ENCODE data around the gene MT1E.

Gene MT1E

GRCh38 chr16:56636616-56637413, 11.2 kb downstream of the MT1E start:
- no peak for TF ChIP-seq CTCF (IDR thresholded peaks at IDR 0.05; ENCODE audit: low read depth, low read length, missing control alignments)
- no peak overlapping the region for H3K4me3 ChIP-seq (replicated peaks; ENCODE audit: low read depth, low read length)
- DNase-seq (ENCODE audit: extremely low read depth, low read depth): no peak

GRCh38 chr16:56637814-56638750, 12.5 kb downstream of the MT1E start, which contains the start of gene MT1A:
TSS of gene MT1A (plus strand) at chr16:56638666. CDS start at chr16:56638739, 73 bp downstream.
- no peak for TF ChIP-seq CTCF (IDR thresholded peaks at IDR 0.05; ENCODE audit: low read depth, low read length, missing control alignments)
- peak within 1 kb of the TSS; percentile 44 for H3K4me3 ChIP-seq (replicated peaks; ENCODE audit: low read depth, low read length)
- no peak for DNase-seq (ENCODE audit: extremely low read depth, low read depth)

GRCh38 chr16:56639045-56639444, 13.5 kb downstream of the MT1E start:
- no peak overlapping the region for H3K4me3 ChIP-seq (replicated peaks; ENCODE audit: low read depth, low read length)
- no peak for TF ChIP-seq CTCF (IDR thresholded peaks at IDR 0.05; ENCODE audit: low read depth, low read length, missing control alignments)
- no peak for DNase-seq (ENCODE audit: extremely low read depth, low read depth)

- TF ChIP-seq CTCF (IDR thresholded peaks at IDR 0.05; ENCODE audit: low read depth, low read length, missing control alignments): no peak
- DNase-seq (ENCODE audit: extremely low read depth, low read depth): no peak
- no peak overlapping the region for H3K4me3 ChIP-seq (replicated peaks; ENCODE audit: low read depth, low read length)
Measured at GRCh38 chr16:56640076-56640475, 14.5 kb downstream of the MT1E start.

GRCh38 chr16:56641166-56641565, 15.6 kb downstream of the MT1E start:
- TF ChIP-seq CTCF (IDR thresholded peaks at IDR 0.05; ENCODE audit: low read depth, low read length, missing control alignments): no peak
- no peak for DNase-seq (ENCODE audit: extremely low read depth, low read depth)
- no peak overlapping the region for H3K4me3 ChIP-seq (replicated peaks; ENCODE audit: low read depth, low read length)

- TF ChIP-seq CTCF (IDR thresholded peaks at IDR 0.05; ENCODE audit: low read depth, low read length, missing control alignments): no peak
- no peak for DNase-seq (ENCODE audit: extremely low read depth, low read depth)
- H3K4me3 ChIP-seq (replicated peaks; ENCODE audit: low read depth, low read length): no peak overlapping the region
Measured at GRCh38 chr16:56643080-56643778, 17.6 kb downstream of the MT1E start.

All from HFF-Myc (cell line).